HUES6 (cell line): ENCODE measurements around the gene SLC6A7.

Experiments used
- H3K27ac ChIP-seq: 2 replicates; pipeline ENCODE4 v1.7.0; 2013; ENCODE audit warnings: low read depth, mild to moderate bottlenecking, low read length, inconsistent platforms
- H3K27me3 ChIP-seq: 2 replicates; pipeline ENCODE4 v1.6.1; 2013; ENCODE audit warnings: low read length; ENCODE audit not compliant: control insufficient read depth, insufficient read depth
- H3K36me3 ChIP-seq: 2 replicates; pipeline ENCODE4 v1.6.1; 2013; ENCODE audit warnings: low read length; ENCODE audit not compliant: control insufficient read depth, insufficient read depth
- H3K4me1 ChIP-seq: 2 replicates; pipeline ENCODE4 v1.6.1; 2013; ENCODE audit warnings: low read length; ENCODE audit not compliant: control insufficient read depth, insufficient read depth
- H3K4me3 ChIP-seq: 2 replicates; pipeline ENCODE4 v1.5.1; 2013; ENCODE audit warnings: low read depth, low read length
- H3K9ac ChIP-seq: one replicate; pipeline ENCODE4 v1.6.1; 2013; ENCODE audit warnings: mild to moderate bottlenecking, low read length
- H3K9me3 ChIP-seq: 2 replicates; pipeline ENCODE4 v1.6.1; 2013; ENCODE audit warnings: low read depth, low read length; ENCODE audit not compliant: control insufficient read depth, insufficient read depth

SLC6A7 gene

GRCh38 chr5:150176745-150177477 lies 13.0 kb upstream of the SLC6A7 start:
- H3K27me3 ChIP-seq, result peaks cover 21% of the 10 kb centered on the region
- H3K9me3 ChIP-seq, result no peaks in the 10 kb centered on the region
- no peak overlapping the region for H3K9ac ChIP-seq
- no peak overlapping the region for H3K27ac ChIP-seq
- no peaks in the 10 kb centered on the region for H3K36me3 ChIP-seq
- H3K4me3 ChIP-seq, result no peak overlapping the region
- H3K4me1 ChIP-seq, result no peaks in the 10 kb centered on the region; the same call in 1 of the 2 replicates

- H3K27me3 ChIP-seq, result peaks cover 14% of the 10 kb centered on the region
- H3K4me3 ChIP-seq, result no peak overlapping the region
- no peak overlapping the region for H3K27ac ChIP-seq
- H3K4me1 ChIP-seq, result no peaks in the 10 kb centered on the region; the same call in 1 of the 2 replicates
- H3K9me3 ChIP-seq, result no peaks in the 10 kb centered on the region
- H3K9ac ChIP-seq, result no peak overlapping the region
- H3K36me3 ChIP-seq, result no peaks in the 10 kb centered on the region
Measured at GRCh38 chr5:150177721-150178120, 12.1 kb upstream of the SLC6A7 start.

- no peaks in the 10 kb centered on the region for H3K36me3 ChIP-seq
- no peak overlapping the region for H3K9ac ChIP-seq
- no peaks in the 10 kb centered on the region; the same call in 1 of the 2 replicates for H3K4me1 ChIP-seq
- peaks cover 12% of the 10 kb centered on the region for H3K27me3 ChIP-seq
- no peak overlapping the region for H3K4me3 ChIP-seq
- no peaks in the 10 kb centered on the region for H3K9me3 ChIP-seq
- H3K27ac ChIP-seq, result no peak overlapping the region
Measured at GRCh38 chr5:150178262-150178661, 11.6 kb upstream of the SLC6A7 start.

- Histone ChIP-seq H3K4me3 (no peak overlapping the region), H3K27ac (no peak overlapping the region), H3K9ac (no peak overlapping the region), H3K27me3 (peaks cover 11% of the 10 kb centered on the region), H3K9me3 (no peaks in the 10 kb centered on the region), H3K4me1 (peaks cover 5% of the 10 kb centered on the region; the same call in 1 of the 2 replicates), H3K36me3 (no peaks in the 10 kb centered on the region)
Measured at GRCh38 chr5:150179019-150179620, 10.7 kb upstream of the SLC6A7 start.

- no peaks in the 10 kb centered on the region for H3K9me3 ChIP-seq
- H3K4me3 ChIP-seq, result no peak overlapping the region
- H3K27ac ChIP-seq, result no peak overlapping the region
- H3K36me3 ChIP-seq, result no peaks in the 10 kb centered on the region
- no peak overlapping the region for H3K9ac ChIP-seq
- peaks cover 14% of the 10 kb centered on the region; the same call in 1 of the 2 replicates for H3K4me1 ChIP-seq
- peaks cover 11% of the 10 kb centered on the region; the same call in 1 of the 2 replicates for H3K27me3 ChIP-seq
Measured at GRCh38 chr5:150180241-150181026, 9.4 kb upstream of the SLC6A7 start.

GRCh38 chr5:150181027-150181426 lies 8.8 kb upstream of the SLC6A7 start:
- Histone ChIP-seq H3K9me3 (no peaks in the 10 kb centered on the region), H3K4me1 (peaks cover 19% of the 10 kb centered on the region), H3K4me3 (no peak overlapping the region)

GRCh38 chr5:150181766-150182545 lies 7.9 kb upstream of the SLC6A7 start:
- peaks cover 28% of the 10 kb centered on the region for H3K4me1 ChIP-seq
- peaks cover 26% of the 10 kb centered on the region for H3K27me3 ChIP-seq
- no peak overlapping the region for H3K27ac ChIP-seq
- no peak overlapping the region for H3K4me3 ChIP-seq
- no peak overlapping the region for H3K9ac ChIP-seq
- H3K9me3 ChIP-seq, result no peaks in the 10 kb centered on the region
- no peaks in the 10 kb centered on the region for H3K36me3 ChIP-seq

More at GRCh38 chr5:150181027-150181426, 8.8 kb upstream of the SLC6A7 start:
- Histone ChIP-seq H3K36me3 (no peaks in the 10 kb centered on the region), H3K9ac (no peak overlapping the region), H3K27ac (no peak overlapping the region), H3K27me3 (peaks cover 16% of the 10 kb centered on the region)

GRCh38 chr5:150182774-150183173 lies 7.1 kb upstream of the SLC6A7 start:
- Histone ChIP-seq H3K27ac (no peak overlapping the region), H3K4me3 (no peak overlapping the region), H3K4me1 (peaks cover 28% of the 10 kb centered on the region), H3K9ac (no peak overlapping the region), H3K9me3 (no peaks in the 10 kb centered on the region), H3K27me3 (peaks cover 34% of the 10 kb centered on the region), H3K36me3 (no peaks in the 10 kb centered on the region)

- H3K36me3 ChIP-seq, result no peaks in the 10 kb centered on the region
- peaks cover 28% of the 10 kb centered on the region for H3K4me1 ChIP-seq
- H3K4me3 ChIP-seq, result no peak overlapping the region
- H3K27me3 ChIP-seq, result peaks cover 40% of the 10 kb centered on the region
- H3K9ac ChIP-seq, result no peak overlapping the region
- no peak overlapping the region for H3K27ac ChIP-seq
- no peaks in the 10 kb centered on the region for H3K9me3 ChIP-seq
Measured at GRCh38 chr5:150183436-150183835, 6.4 kb upstream of the SLC6A7 start.

GRCh38 chr5:150184006-150184405 lies 5.9 kb upstream of the SLC6A7 start:
- Histone ChIP-seq H3K36me3 (no peaks in the 10 kb centered on the region), H3K9ac (no peak overlapping the region), H3K27ac (no peak overlapping the region), H3K27me3 (peaks cover 46% of the 10 kb centered on the region), H3K4me3 (no peak overlapping the region), H3K4me1 (peaks cover 28% of the 10 kb centered on the region), H3K9me3 (no peaks in the 10 kb centered on the region)
